Stomach (tissue), 9 donors: ENCODE data around the gene TAT. TPM values are rescaled to one million over a fixed set of nuclear protein-coding genes. Genes with fewer than 3 reads are reported as not detected.

Source experiments
- DNase-seq, 2 donors: peaks; one replicate each; pipeline versions ENCODE4 v3.0.0 to v3.0.0-alpha.2; 2013 to 2019
- H3K27ac ChIP-seq, 5 donors: fragments of 200-600 bp in 4 of 5; sonication (generic) in 4 of 5; one replicate each; pipeline ENCODE4 v1.5.1; 2013 to 2019; ENCODE audit warnings: mild to moderate bottlenecking in 1 of 5, moderate library complexity in 1 of 5
- H3K27me3 ChIP-seq, 3 donors: fragments of 200-600 bp; sonication (generic); one replicate each; pipeline ENCODE4 v1.5.1; 2017 to 2019; ENCODE audit warnings: mixed run types in 1 of 3
- H3K36me3 ChIP-seq, 4 donors: fragments of 200-600 bp; sonication (generic); 1 replicate in 3 of 4; 2 replicates in 1 of 4; pipeline ENCODE4 v1.5.1; 2016 to 2019
- H3K4me1 ChIP-seq, 4 donors: fragments of 200-600 bp; sonication (generic); one replicate each; pipeline ENCODE4 v1.5.1; 2016 to 2019
- H3K4me3 ChIP-seq, 4 donors: fragments of 200-600 bp; sonication (generic) in 3 of 4; one replicate each; pipeline ENCODE4 v1.5.1; 2016 to 2019; ENCODE audit warnings: mild to moderate bottlenecking in 1 of 4
- H3K9me3 ChIP-seq, 4 donors: fragments of 200-600 bp; sonication (generic); one replicate each; pipeline ENCODE4 v1.5.1; 2016 to 2019
- CTCF ChIP-seq, 7 experiments: fragments of 450-650 bp in 4 of 7; fragments of 200-600 bp in 3 of 7; sonication (generic) in 3 of 7; IDR thresholded peaks; one replicate each; pipeline ENCODE4 v1.5.1; 2016 to 2019; ENCODE audit warnings: antibody characterized with exemption in 7 of 7, control low read depth in 2 of 7, mild to moderate bottlenecking in 1 of 7
- EP300 ChIP-seq: sonication (generic); formaldehyde crosslinking; IDR thresholded peaks from one replicate; pipeline ENCODE4 v1.6.1; 2017; ENCODE audit warnings: antibody characterized with exemption
- POLR2A ChIP-seq, 4 donors: fragments of 450-650 bp; IDR thresholded peaks; one replicate each; pipeline ENCODE4 v1.6.1; 2016; ENCODE audit warnings: antibody characterized with exemption in 4 of 4, control low read depth in 2 of 4, mild to moderate bottlenecking in 1 of 4, moderate library complexity in 1 of 4
- POLR2AphosphoS5 ChIP-seq, 3 donors: sonication (generic); formaldehyde crosslinking; IDR thresholded peaks; one replicate each; pipeline ENCODE4 v1.6.1; 2016; ENCODE audit warnings: antibody characterized with exemption in 3 of 3
- WGBS, 5 donors: extraction: QIAGEN DNeasy Blood & Tissue Kit in 3 of 5; methylation state at CpG; one replicate each; pipeline versions ENCODE4 v1.1.5 to v1.1.7; 2013 to 2018; 5-methylcytosine and 5-hydroxymethylcytosine counted together
- intact Hi-C: fragments of 100-400 bp; cut with DNase I; formaldehyde crosslinking; loops from one replicate; pipeline ENCODE4 v1.15.1; 2023; ENCODE audit warnings: low total_unique reads
- polyA plus RNA-seq, 3 donors: library from polyadenylated mRNA; stranded (reverse); fragments of 200-250 nt; gene quantifications; one replicate each; pipeline ENCODE4 v1.2.3, GENCODE V29; 2013
- small RNA-seq, 4 donors: library from RNA; depleted of rRNA; stranded (forward); fragments of <200 nt; gene quantifications; one replicate each; pipeline ENCODE3, GENCODE V24; 2016
- total RNA-seq, 5 donors: library from RNA; depleted of rRNA; stranded (reverse); fragments of >200 nt; gene quantifications; one replicate each; pipeline versions ENCODE4 v1.1.0 to v1.2.3, GENCODE V29; 2014 to 2016
- donor health status: healthy with polysubstance abuse.
- donor health status: Bipolar disorder and iron deficiency.
- donor health status: healthy.

The TAT gene
- total and polyA plus RNA-seq, 8 donors, result not detected

GRCh38 chr16:71526111-71526631 lies 50.7 kb downstream of the TAT start, which contains the start of gene CHST4:
Gene CHST4 (plus strand): TSS chr16:71526426. CDS start chr16:71536678, 10,252 bp downstream.
- H3K4me1 ChIP-seq, result no peaks in the 10 kb centered on the region
- H3K27ac ChIP-seq, result no peak within 1 kb of the TSS
- no peaks in the 10 kb centered on the region for H3K9me3 ChIP-seq
- no peak within 1 kb of the TSS for H3K4me3 ChIP-seq
- H3K36me3 ChIP-seq, result no peaks in the 10 kb centered on the region
- peaks cover 0 to 25% (median 9%) of the 10 kb centered on the region in 3 donors for H3K27me3 ChIP-seq
- intact Hi-C loops, result no loop called here
- TF ChIP-seq POLR2AphosphoS5 (IDR thresholded peaks at IDR 0.05) (no peak), EP300 (no peak), CTCF (IDR thresholded peaks at IDR 0.05) (no peak), POLR2A (IDR thresholded peaks at IDR 0.05) (no peak)
- WGBS, 5 donors, result 4 to 13% (median 8%) methylated on average over 9 of the region's 9 CpGs
- peak in 1 of 2 donors; percentile 27 for DNase-seq

- Histone ChIP-seq H3K27me3 (peaks cover 0 to 25% (median 9%) of the 10 kb centered on the region in 3 donors), H3K4me3 (no peak overlapping the region), H3K4me1 (no peaks in the 10 kb centered on the region), H3K36me3 (no peaks in the 10 kb centered on the region), H3K27ac (no peak overlapping the region), H3K9me3 (no peaks in the 10 kb centered on the region)
- no peak for DNase-seq
- 61 to 73% (median 67%) methylated on average over 16 of the region's 16 CpGs for WGBS, 5 donors
- TF ChIP-seq POLR2A (IDR thresholded peaks at IDR 0.05) (no peak), CTCF (IDR thresholded peaks at IDR 0.05) (no peak), POLR2AphosphoS5 (IDR thresholded peaks at IDR 0.05) (no peak), EP300 (no peak)
- intact Hi-C loops, result no loop called here
These were observed 52.0 kb downstream of the TAT start for GRCh38 chr16:71524566-71525553.

GRCh38 chr16:71520550-71520949 lies 56.3 kb downstream of the TAT start:
- TF ChIP-seq EP300, result no peak
- no peak for TF ChIP-seq CTCF (IDR thresholded peaks at IDR 0.05)
- no peak for TF ChIP-seq POLR2AphosphoS5 (IDR thresholded peaks at IDR 0.05)
- TF ChIP-seq POLR2A (IDR thresholded peaks at IDR 0.05), result no peak
- peaks cover 0 to 6% (median 0%) of the 10 kb centered on the region in 3 donors for H3K27me3 ChIP-seq
- 78 to 83% (median 80%) methylated on average over 3 of the region's 3 CpGs for WGBS, 5 donors
- DNase-seq, result no peak
- H3K27ac ChIP-seq, result no peak overlapping the region
- no peaks in the 10 kb centered on the region for H3K36me3 ChIP-seq
- H3K4me1 ChIP-seq, result no peaks in the 10 kb centered on the region
- H3K4me3 ChIP-seq, result no peak overlapping the region
- H3K9me3 ChIP-seq, result no peaks in the 10 kb centered on the region
- intact Hi-C loops, result no loop called here

Small RNAs within 50 kb of the gene (small RNA-seq; reads per million reads assigned to genes)
- 0 reads per million in 4 donors for gene RNU6-1061P

Other genes with a start within 250 kb of the TAT start
- gene CALB2, start 218.4 kb downstream of the TAT start, total RNA-seq, result 1 to 10 TPM in 3 of 5 donors, not detected in 2; 1.4 to 2.6 (median 2.0) TPM
- under 1 TPM; 0.46 to 0.87 (median 0.75) TPM for gene CALB2, start 218.4 kb downstream of the TAT start, polyA plus RNA-seq
- gene TLE7, start 135.0 kb downstream of the TAT start, total RNA-seq, result not detected
- gene TLE7, start 135.0 kb downstream of the TAT start, polyA plus RNA-seq, result not detected
- gene ZNF23, start 114.8 kb downstream of the TAT start, total RNA-seq, result 10 to 100 TPM in 1 of 5 donors, 1 to 10 TPM in 4; 1.2 to 52.6 (median 3.6) TPM
- gene ZNF23, start 114.8 kb downstream of the TAT start, polyA plus RNA-seq, result 1 to 10 TPM; 5.3 to 8.6 (median 5.7) TPM
- 1 to 10 TPM in 4 of 5 donors, not detected in 1; 2.2 to 6.8 (median 4.3) TPM for gene ZNF19, start 87.8 kb downstream of the TAT start, total RNA-seq
- 1 to 10 TPM; 1.1 to 2.0 (median 1.8) TPM for gene ZNF19, start 87.8 kb downstream of the TAT start, polyA plus RNA-seq
- gene CHST4, start 50.7 kb downstream of the TAT start, total RNA-seq, result not detected
- not detected for gene CHST4, start 50.7 kb downstream of the TAT start, polyA plus RNA-seq
- gene MARVELD3, start 49.1 kb upstream of the TAT start, total RNA-seq, result 100 to 1,000 TPM in 1 of 5 donors, 10 to 100 TPM in 1, 1 to 10 TPM in 3; 1.2 to 480 (median 2.4) TPM
- 1 to 10 TPM; 1.6 to 4.2 (median 2.1) TPM for gene MARVELD3, start 49.1 kb upstream of the TAT start, polyA plus RNA-seq
- 10 to 100 TPM in 1 of 5 donors, 1 to 10 TPM in 4; 1.8 to 10.1 (median 5.8) TPM for gene PHLPP2, start 147.6 kb upstream of the TAT start, total RNA-seq
- 1 to 10 TPM in 1 of 3 donors, under 1 TPM in 2; 0.76 to 1.2 (median 0.85) TPM for gene PHLPP2, start 147.6 kb upstream of the TAT start, polyA plus RNA-seq
- gene AP1G1, start 231.7 kb upstream of the TAT start, total RNA-seq, result 100 to 1,000 TPM; 108 to 198 (median 174) TPM
- gene AP1G1, start 231.7 kb upstream of the TAT start, polyA plus RNA-seq, result 10 to 100 TPM; 11.7 to 18.8 (median 12.8) TPM